RWPE1 (cell line): ENCODE measurements around the gene SEZ6.

ENCODE experiments used
- CTCF ChIA-PET: fragments of 350-600 bp; sonication (Branson Sonifier 250); formaldehyde crosslinking; extraction: SDS; loops from one replicate; lab custom pipeline; 2021; lab: Yijun Ruan, JAX
- POLR2A ChIA-PET: fragments of 400-600 bp; formaldehyde crosslinking; extraction: SDS; loops from one replicate; lab custom pipeline; 2020; ENCODE audit warnings: antibody characterized with exemption; ENCODE audit not compliant: low non-redundant PET; lab: Yijun Ruan, JAX
- DNase-seq: peaks from one replicate; pipeline ENCODE4 v3.0.0; 2012; ENCODE audit warnings: low spot score
- H3K27ac ChIP-seq: fragments of 450-650 bp; 2 replicates; pipeline ENCODE4 v1.5.1; 2017
- TF ChIP-seq, protein P1 (sequence below): fragments of 450-650 bp; conservative IDR thresholded peaks from 2 replicates; pipeline ENCODE4 v1.5.1; 2017; ENCODE audit warnings: low read depth, mild to moderate bottlenecking

The SEZ6 gene

DNA sequence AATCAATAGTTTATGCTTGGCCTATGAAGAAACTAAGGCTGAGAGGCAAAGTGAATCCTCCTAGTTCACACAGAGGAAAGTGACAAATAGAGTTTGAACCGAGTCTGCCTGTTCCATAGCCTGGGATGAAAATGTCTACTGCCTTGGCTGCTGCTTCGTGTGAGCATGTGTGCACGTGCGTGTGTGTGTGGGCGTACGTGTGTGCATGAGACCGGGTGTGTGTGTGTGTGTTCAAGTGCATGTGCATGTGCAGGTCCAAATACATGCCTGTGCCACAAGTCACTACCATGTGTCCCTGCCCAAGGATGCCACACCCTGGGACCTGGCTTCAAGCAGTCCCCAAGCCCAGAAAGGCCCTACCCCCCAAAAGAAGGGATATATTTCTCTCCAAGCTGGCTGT is 13.6 kb downstream of the SEZ6 start:
- POLR2A ChIA-PET, result no interaction called here
- CTCF ChIA-PET, result interaction anchor here (1.6 kb wide), 1 partner anchor 121 kb away, joined by 7 read pairs; no protein-coding TSS in a partner anchor
- no peak for DNase-seq
- TF ChIP-seq, protein P1, sequence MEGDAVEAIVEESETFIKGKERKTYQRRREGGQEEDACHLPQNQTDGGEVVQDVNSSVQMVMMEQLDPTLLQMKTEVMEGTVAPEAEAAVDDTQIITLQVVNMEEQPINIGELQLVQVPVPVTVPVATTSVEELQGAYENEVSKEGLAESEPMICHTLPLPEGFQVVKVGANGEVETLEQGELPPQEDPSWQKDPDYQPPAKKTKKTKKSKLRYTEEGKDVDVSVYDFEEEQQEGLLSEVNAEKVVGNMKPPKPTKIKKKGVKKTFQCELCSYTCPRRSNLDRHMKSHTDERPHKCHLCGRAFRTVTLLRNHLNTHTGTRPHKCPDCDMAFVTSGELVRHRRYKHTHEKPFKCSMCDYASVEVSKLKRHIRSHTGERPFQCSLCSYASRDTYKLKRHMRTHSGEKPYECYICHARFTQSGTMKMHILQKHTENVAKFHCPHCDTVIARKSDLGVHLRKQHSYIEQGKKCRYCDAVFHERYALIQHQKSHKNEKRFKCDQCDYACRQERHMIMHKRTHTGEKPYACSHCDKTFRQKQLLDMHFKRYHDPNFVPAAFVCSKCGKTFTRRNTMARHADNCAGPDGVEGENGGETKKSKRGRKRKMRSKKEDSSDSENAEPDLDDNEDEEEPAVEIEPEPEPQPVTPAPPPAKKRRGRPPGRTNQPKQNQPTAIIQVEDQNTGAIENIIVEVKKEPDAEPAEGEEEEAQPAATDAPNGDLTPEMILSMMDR, result no peak
- no peak overlapping the region for H3K27ac ChIP-seq

DNA sequence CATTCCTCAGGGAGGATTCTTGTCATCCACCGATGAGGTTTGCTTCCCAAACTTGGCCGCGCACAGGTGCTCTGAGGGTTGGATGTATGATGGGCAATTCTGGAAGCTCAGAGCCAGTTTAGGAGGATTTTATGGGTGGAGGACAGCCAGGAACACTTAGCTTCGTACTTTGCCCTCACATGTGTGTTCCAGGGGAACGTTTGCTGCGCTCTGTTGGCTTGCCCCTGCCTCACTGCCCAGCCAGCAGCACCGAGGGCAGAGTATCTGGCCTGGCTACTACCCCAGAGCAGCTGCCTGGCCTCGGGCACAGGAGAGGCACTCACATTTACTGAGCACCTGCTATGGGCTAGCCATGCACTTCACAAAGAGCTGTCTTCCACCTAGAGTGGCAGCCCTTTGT is 14.1 kb downstream of the SEZ6 start:
- no peak for DNase-seq
- H3K27ac ChIP-seq, result no peak overlapping the region
- CTCF ChIA-PET, result interaction anchor here (1.6 kb wide), 1 partner anchor 121 kb away, joined by 7 read pairs; no protein-coding TSS in a partner anchor
- POLR2A ChIA-PET, result no interaction called here
- TF ChIP-seq, protein P1, result no peak

DNA sequence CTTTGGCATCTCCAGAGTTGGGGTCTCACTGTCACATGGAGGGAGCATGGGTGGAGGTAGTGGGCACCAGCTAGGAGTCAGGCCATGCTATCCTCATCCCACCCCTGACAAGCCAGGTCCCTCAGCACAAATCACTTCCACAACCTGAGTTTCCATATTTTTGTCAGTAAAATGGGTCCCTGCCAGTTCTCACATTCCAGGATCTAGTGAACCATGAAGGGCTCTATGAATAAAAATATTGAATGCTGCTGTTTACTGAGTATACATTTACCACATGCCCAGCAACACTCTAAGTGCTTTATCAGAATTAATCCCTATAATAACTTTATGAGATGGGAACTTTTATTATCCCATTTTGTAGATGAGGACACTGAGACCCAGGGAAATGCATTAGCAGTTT is 16.8 kb downstream of the SEZ6 start:
- POLR2A ChIA-PET, result no interaction called here
- no peak overlapping the region for H3K27ac ChIP-seq
- TF ChIP-seq, protein P1, result no peak
- DNase-seq, result no peak
- CTCF ChIA-PET, result no interaction called here

DNA sequence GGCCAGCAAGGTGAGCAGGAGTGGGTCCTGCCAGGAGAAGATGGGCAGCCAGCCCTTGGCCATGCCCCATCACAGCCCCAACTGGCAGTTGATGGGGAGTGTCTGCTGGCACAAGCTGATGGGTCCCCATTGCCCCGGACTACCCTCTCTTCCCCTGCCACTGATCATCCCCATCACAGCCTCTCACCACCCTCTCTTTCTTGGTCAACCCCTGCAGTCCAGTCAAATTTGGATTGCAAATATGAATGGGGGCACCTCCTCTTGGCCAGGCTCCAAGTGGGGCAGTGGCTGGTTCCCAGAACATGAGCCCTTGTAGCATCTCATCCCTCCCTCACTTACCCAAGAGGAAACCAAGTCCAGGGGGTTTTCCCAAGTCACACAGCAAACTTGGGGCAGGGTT is 17.4 kb downstream of the SEZ6 start:
- POLR2A ChIA-PET, result no interaction called here
- H3K27ac ChIP-seq, result no peak overlapping the region
- TF ChIP-seq, protein P1, result no peak
- CTCF ChIA-PET, result interaction anchor here (0.5 kb wide), 1 partner anchor 226 kb away, joined by 4 read pairs; no protein-coding TSS in a partner anchor
- DNase-seq, result no peak

DNA sequence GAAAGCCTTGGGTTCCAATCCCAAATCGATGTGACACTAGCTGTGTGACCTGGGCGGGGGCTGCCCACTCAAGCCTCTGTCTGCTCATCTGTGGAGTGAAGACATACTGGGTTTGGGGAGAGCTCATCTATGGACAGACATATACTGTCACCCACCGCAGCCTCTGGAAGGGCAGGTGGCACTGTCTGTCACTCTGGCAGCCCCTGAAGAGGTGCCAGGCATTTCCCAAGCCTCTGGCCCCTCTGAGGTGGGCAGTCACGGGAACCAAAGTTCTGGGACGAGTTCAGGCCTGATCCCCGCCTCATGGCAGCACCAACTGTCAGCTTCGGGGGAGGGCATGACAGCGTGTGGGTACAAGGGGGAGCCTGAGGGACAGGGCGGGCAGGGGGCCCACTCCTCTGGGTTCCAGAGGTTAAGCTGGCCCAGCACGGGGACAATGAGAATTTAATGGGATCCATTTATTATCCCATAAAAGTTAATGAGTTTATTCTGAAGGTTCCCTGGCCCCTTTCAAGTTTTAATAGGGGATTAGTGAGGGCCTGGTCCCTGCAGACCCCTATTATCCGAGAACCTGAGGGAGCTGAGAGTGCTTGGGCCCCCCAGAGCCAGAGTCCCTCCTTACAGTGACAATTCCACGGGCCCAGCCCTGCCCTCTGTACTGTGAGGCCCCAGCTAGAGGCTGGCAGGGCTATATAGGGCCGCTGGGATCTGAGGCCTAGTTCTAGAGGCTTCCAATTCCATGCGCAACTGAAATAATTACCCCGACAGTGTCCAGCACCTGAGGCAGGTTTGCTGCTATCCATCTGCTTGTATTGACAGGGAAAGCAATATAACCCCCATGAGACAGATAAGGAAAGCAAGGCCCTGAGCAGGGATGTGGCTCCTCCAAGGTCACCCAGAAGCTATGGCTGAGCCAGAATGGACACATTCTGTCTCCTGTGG is 18.8 kb downstream of the SEZ6 start:
- TF ChIP-seq, protein P1, result no peak
- no peak for DNase-seq
- ChIA-PET POLR2A (interaction anchor here (0.6 to 0.7 kb wide), 2 partner anchors 9 to 25 kb away, joined by 3 read pairs; no protein-coding TSS in a partner anchor), CTCF (no interaction called here)
- no peak overlapping the region for H3K27ac ChIP-seq

DNA sequence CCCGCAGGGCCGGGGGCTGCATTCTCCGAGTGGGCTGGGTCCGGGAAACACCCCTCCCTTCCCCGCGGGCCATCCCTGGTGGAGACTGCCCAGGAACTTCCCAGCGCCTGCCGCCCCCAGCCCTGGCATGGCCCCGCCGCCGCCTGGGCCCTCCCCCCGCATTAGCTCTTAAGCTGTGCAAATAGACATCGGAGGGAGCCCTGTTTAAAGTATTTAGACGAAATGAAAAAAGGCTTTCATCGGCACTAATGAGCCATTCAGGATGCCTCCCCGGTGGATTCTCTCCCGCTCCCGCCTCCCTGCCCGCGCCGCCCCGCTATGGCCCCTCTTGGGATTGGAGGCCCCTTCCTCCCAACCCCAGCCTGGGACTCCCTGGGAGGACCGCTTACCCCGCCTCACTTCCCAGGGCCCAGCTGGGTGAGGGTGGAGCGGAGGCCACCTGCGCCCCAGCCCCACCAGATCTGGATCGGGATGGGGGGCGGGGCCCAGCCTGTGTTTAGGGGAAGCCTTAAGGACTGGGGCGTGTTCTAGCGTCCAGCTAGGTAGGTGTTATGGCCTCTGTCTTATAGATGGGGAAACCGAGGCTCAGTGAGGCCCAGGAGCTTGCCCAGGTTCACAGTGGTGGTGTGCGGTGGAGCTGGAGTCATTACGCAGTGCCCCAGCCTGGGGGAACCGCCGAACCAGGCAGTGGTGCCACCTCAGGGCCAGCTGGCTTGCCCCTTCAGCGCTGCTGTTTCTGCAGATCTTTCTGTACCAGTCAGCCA is 19.7 kb downstream of the SEZ6 start:
- no peak overlapping the region for H3K27ac ChIP-seq
- DNase-seq, result no peak
- TF ChIP-seq, protein P1, result no peak
- POLR2A ChIA-PET, result no interaction called here
- CTCF ChIA-PET, result no interaction called here
